PC-9 (cell line): ENCODE data around the gene SC5D. TPM values are rescaled to one million over a fixed set of nuclear protein-coding genes. Genes with fewer than 3 reads are reported as not detected.

Experiments used
- BruUV-seq: library from RNA; stranded (reverse); fragments of 400-500 nt; replicated peaks from 2 replicates; lab custom pipeline; 2021; lab: Mats Ljungman, UMichigan
- CTCF ChIA-PET: fragments of 300-600 bp; sonication (Branson Sonifier 250); formaldehyde crosslinking; loops from one replicate; lab custom pipeline; 2022; ENCODE audit warnings: antibody characterized with exemption; lab: Charles Lee
- POLR2A ChIA-PET: fragments of 300-600 bp; sonication (Branson Sonifier 250); formaldehyde crosslinking; loops from one replicate; lab custom pipeline; 2022; ENCODE audit warnings: antibody characterized with exemption; ENCODE audit not compliant: unreplicated experiment; lab: Charles Lee
- DNase-seq, 2 experiments: peaks; one replicate each; pipeline versions ENCODE4 v3.0.0 to v3.0.0-alpha.2; 2015 to 2022; ENCODE audit warnings: mixed read lengths in 1 of 2
- H2AFZ ChIP-seq: fragments of 200-600 bp; sonication (generic); 2 replicates; pipeline ENCODE4 v1.8.1; 2017; ENCODE audit warnings: antibody characterized with exemption
- H3F3A ChIP-seq: fragments of 200-600 bp; sonication (generic); 2 replicates; pipeline ENCODE4 v1.8.1; 2017; ENCODE audit warnings: antibody characterized with exemption, mild to moderate bottlenecking, low read depth; ENCODE audit not compliant: insufficient read depth
- H3K27ac ChIP-seq: fragments of 200-600 bp; sonication (generic); 2 replicates; pipeline ENCODE4 v1.6.1; 2016; ENCODE audit warnings: mixed run types
- H3K27me3 ChIP-seq: fragments of 200-600 bp; sonication (generic); 2 replicates; pipeline ENCODE4 v1.6.1; 2016; ENCODE audit warnings: low read depth, mixed run types; ENCODE audit not compliant: insufficient read depth
- H3K36me3 ChIP-seq: fragments of 200-600 bp; sonication (generic); 2 replicates; pipeline ENCODE4 v1.6.1; 2016; ENCODE audit warnings: low read depth, mixed run types
- H3K4me1 ChIP-seq: fragments of 200-600 bp; sonication (generic); replicated peaks from 2 replicates; pipeline ENCODE4 v1.6.1; 2016; ENCODE audit warnings: mixed run types; ENCODE audit not compliant: insufficient read depth
- H3K4me2 ChIP-seq: fragments of 200-600 bp; sonication (generic); 2 replicates; pipeline ENCODE4 v1.6.1; 2017; ENCODE audit warnings: mixed run types
- H3K4me3 ChIP-seq: fragments of 200-600 bp; sonication (generic); 2 replicates; pipeline ENCODE4 v1.6.1; 2016; ENCODE audit warnings: mixed run types
- H3K79me2 ChIP-seq: fragments of 200-600 bp; sonication (generic); 2 replicates; pipeline ENCODE4 v1.6.1; 2017; ENCODE audit warnings: low read depth, mixed run types
- H3K9me2 ChIP-seq: fragments of 200-600 bp; sonication (generic); 2 replicates; pipeline ENCODE4 v1.8.1; 2017; ENCODE audit warnings: mild to moderate bottlenecking; ENCODE audit not compliant: insufficient read depth
- H3K9me3 ChIP-seq: fragments of 200-600 bp; sonication (generic); 2 replicates; pipeline ENCODE4 v1.8.1; 2016; ENCODE audit warnings: low read depth; ENCODE audit not compliant: insufficient read depth
- H4K20me1 ChIP-seq: fragments of 200-600 bp; sonication (generic); 2 replicates; pipeline ENCODE4 v1.8.1; 2017; ENCODE audit not compliant: insufficient read depth
- CTCF ChIP-seq: fragments of 200-600 bp; sonication (generic); conservative IDR thresholded peaks from 2 replicates; pipeline ENCODE4 v1.6.1; 2017; ENCODE audit warnings: mixed run types, antibody characterized with exemption, mild to moderate bottlenecking, moderate library complexity
- EZH2 ChIP-seq: fragments of 200-600 bp; sonication (generic); IDR thresholded peaks from 2 replicates; pipeline ENCODE4 v1.8.0; 2017; ENCODE audit warnings: antibody characterized with exemption, low read depth
- intact Hi-C: fragments of 100-400 bp; cut with micrococcal nuclease; formaldehyde crosslinking; loops from one replicate; pipeline ENCODE4 v1.10.0; 2022; ENCODE audit not compliant: unreplicated experiment
- total RNA-seq: library from RNA; stranded (reverse); gene quantifications from 2 replicates; pipeline ENCODE4 v1.2.3, GENCODE V29; 2021

Gene SC5D
- total RNA-seq, 1 experiment from 2014 or later, result 16.9 TPM

GRCh38 chr11:121308816-121309215 lies 16.2 kb downstream of the SC5D start:
- Histone ChIP-seq H3K4me2 (no peak overlapping the region), H3K79me2 (no peaks in the 10 kb centered on the region), H3K4me1 (no peaks in the 10 kb centered on the region), H2AFZ (no peak overlapping the region), H3K9me3 (no peaks in the 10 kb centered on the region), H3F3A (no peaks in the 10 kb centered on the region), H3K27me3 (no peaks in the 10 kb centered on the region), H3K4me3 (no peak overlapping the region), H3K9me2 (no peaks in the 10 kb centered on the region; the same call in 1 of the 2 replicates), H3K27ac (no peak overlapping the region), H3K36me3 (0 out of 2 replicates have a peak, but pooled peaks cover 22% of the 10 kb centered on the region), H4K20me1 (no peaks in the 10 kb centered on the region)
- DNase-seq, result no peak
- ChIA-PET POLR2A (no interaction called here), CTCF (no interaction called here)
- intact Hi-C loops, result no loop called here
- BruUV-seq, result no TSS peak
- TF ChIP-seq EZH2, result no peak
- no peak for TF ChIP-seq CTCF

DNA sequence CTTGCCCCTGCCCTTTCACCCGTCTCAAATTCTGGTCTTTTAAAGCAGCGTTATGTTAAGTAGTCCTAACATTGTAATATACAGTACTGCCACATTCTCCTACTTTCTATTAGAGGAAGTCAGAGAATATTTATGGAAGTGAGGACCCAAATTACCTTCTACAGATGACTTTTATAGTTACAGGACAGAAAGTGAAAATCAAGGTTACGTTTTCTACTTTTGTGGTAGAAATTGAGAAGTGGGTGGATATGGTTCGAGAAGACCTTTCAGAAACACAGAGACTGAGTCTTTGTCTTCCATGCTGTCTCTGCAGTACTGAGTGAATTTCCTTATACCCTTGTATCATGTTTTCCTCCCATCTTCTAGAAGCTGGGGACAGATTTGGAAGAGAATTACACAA lies 17.1 kb downstream of the SC5D start:
- no peak overlapping the region for H3K27ac ChIP-seq
- no peak overlapping the region for H3K4me2 ChIP-seq
- no peaks in the 10 kb centered on the region for H4K20me1 ChIP-seq
- H3F3A ChIP-seq, result no peaks in the 10 kb centered on the region
- H3K27me3 ChIP-seq, result no peaks in the 10 kb centered on the region
- TF ChIP-seq CTCF (no peak), EZH2 (no peak)
- H3K4me1 ChIP-seq, result no peaks in the 10 kb centered on the region
- POLR2A ChIA-PET, result no interaction called here
- BruUV-seq, result no TSS peak
- no peaks in the 10 kb centered on the region; the same call in 1 of the 2 replicates for H3K9me2 ChIP-seq
- H2AFZ ChIP-seq, result no peak overlapping the region
- 0 out of 2 replicates have a peak, but pooled peaks cover 4% of the 10 kb centered on the region for H3K9me3 ChIP-seq
- H3K36me3 ChIP-seq, result 0 out of 2 replicates have a peak, but pooled peaks cover 18% of the 10 kb centered on the region
- intact Hi-C loops, result no loop called here
- no peak overlapping the region for H3K4me3 ChIP-seq
- no peaks in the 10 kb centered on the region for H3K79me2 ChIP-seq
- CTCF ChIA-PET, result no interaction called here
- no peak for DNase-seq

DNA sequence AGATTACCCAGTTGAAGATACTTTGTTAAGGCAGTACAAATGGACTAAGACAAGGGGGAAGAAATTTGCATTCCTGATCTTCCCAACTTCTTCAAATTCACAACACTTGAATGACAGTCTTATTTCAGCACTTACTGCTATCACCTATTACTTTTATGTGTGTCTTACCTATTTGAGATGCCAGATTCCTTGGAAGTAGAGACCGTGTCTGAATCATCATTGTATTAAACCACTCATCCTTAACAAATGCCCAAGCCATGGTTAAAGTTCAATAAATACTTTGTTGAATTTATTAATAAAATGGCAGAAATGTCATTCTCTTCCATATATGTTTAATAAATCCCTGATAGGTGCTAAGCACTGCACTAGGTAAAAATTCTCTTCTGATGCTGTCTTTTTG lies 18.3 kb downstream of the SC5D start:
- Histone ChIP-seq H3K9me2 (no peaks in the 10 kb centered on the region; the same call in 1 of the 2 replicates), H3K27ac (no peak overlapping the region), H3K9me3 (0 out of 2 replicates have a peak, but pooled peaks cover 5% of the 10 kb centered on the region), H3F3A (no peaks in the 10 kb centered on the region), H3K27me3 (peaks cover 9% of the 10 kb centered on the region; the same call in 1 of the 2 replicates), H2AFZ (no peak overlapping the region), H3K4me2 (no peak overlapping the region), H4K20me1 (no peaks in the 10 kb centered on the region), H3K4me1 (no peaks in the 10 kb centered on the region), H3K79me2 (no peaks in the 10 kb centered on the region), H3K36me3 (0 out of 2 replicates have a peak, but pooled peaks cover 12% of the 10 kb centered on the region), H3K4me3 (no peak overlapping the region)
- no TSS peak for BruUV-seq
- CTCF ChIA-PET, result no interaction called here
- POLR2A ChIA-PET, result no interaction called here
- intact Hi-C loops, result no loop called here
- DNase-seq, result no peak
- TF ChIP-seq EZH2 (no peak), CTCF (no peak)
